ENCODE data around the gene IL10.

DNA sequence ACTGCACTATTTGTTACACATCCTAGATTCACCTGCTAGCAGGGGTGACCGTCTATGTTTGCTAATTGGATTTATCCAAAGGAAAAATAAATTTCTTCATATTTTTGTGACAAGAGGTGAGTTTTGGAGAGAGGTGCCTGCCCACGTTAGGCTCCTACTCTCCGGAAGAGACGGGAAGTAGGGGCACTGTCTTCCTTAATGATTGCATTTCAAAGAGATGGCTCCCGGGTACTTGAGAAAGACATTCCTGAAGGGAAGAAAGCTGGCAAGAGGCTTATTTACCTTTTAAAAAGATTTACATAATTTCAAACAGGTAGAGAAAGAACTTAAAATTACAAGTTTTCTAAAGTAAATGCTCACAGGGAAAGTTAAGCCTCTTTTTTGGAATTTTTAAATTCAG lies 20.4 kb downstream of the IL10 start:
- TF ChIP-seq, protein P1, sequence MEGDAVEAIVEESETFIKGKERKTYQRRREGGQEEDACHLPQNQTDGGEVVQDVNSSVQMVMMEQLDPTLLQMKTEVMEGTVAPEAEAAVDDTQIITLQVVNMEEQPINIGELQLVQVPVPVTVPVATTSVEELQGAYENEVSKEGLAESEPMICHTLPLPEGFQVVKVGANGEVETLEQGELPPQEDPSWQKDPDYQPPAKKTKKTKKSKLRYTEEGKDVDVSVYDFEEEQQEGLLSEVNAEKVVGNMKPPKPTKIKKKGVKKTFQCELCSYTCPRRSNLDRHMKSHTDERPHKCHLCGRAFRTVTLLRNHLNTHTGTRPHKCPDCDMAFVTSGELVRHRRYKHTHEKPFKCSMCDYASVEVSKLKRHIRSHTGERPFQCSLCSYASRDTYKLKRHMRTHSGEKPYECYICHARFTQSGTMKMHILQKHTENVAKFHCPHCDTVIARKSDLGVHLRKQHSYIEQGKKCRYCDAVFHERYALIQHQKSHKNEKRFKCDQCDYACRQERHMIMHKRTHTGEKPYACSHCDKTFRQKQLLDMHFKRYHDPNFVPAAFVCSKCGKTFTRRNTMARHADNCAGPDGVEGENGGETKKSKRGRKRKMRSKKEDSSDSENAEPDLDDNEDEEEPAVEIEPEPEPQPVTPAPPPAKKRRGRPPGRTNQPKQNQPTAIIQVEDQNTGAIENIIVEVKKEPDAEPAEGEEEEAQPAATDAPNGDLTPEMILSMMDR (IDR thresholded peaks at IDR 0.05), result no peak
- TF ChIP-seq EZH2 (IDR thresholded peaks at IDR 0.05), result no peak

Measured in neural progenitor cell (in vitro differentiated cells).